ENCODE results near the gene AATF.

AATF gene

DNA sequence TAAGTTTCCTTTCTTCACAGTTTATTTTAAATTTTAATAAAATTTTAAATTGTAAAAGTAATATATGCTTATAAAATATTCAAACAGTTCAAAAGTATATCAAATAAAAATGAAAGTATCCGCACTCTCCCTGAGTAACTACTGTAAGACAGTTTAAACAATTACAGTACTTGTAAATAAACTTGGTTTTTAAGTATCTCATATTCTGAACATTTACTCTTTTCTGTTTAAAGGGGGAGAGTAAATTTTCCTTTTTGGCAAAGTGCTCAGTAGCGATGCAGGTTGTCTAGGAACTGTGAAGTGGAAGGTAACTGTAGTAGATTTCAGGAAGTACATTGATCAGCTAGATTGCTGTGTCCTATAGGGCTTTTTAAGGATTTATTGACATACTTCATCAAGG lies 28.8 kb downstream of the AATF start:
- Mint-ChIP-seq H3K4me3 (no peak overlapping the region), H3K36me3 (peaks cover 35% of the 10 kb centered on the region), H3K9me3 (no peaks in the 10 kb centered on the region), H3K4me1 (peaks cover 43% of the 10 kb centered on the region), H3K27ac (no peak overlapping the region)
- DNase-seq (ENCODE audit: low spot score in 2 of 2) (no peak), ATAC-seq (no peak)

DNA sequence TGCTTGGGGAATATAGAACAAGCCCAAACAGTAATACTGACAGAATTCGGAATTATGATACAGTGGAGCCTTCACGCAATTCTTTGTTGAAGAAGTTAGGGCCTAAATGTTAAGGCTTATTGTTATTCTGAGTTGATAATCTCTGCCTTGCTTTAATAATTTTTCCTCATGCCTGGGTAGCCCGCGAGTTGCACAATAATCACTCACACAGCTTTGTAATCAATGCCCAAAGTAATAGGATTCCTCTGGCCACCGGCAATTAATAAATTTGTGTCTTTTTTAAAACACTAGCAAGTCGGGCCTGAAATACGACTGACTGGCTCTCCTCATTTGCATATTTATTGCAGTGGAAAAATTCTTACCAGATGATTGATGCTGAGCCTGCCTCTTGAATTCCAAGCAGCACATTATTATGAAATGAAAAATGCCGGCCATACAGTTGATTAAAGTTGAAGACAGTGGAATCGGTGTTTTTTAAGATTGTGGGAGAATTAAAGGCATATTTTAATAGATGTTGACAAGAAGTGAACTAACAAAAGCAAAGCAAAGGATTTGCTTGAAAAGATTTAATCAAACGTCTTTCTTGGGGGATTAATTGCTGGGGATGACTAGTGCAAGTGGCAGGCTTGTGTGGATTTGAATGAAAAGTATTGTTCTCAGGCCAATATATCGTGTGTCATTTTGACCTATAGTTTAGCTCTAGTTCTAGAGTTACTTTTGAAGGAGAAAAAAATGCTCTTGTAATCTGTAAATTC lies 30.2 kb downstream of the AATF start:
- no peak overlapping the region for H3K27ac Mint-ChIP-seq
- DNase-seq (ENCODE audit: low spot score in 2 of 2) (no peak), ATAC-seq (no peak)
- no peaks in the 10 kb centered on the region for H3K9me3 Mint-ChIP-seq
- H3K36me3 Mint-ChIP-seq: peaks cover 35% of the 10 kb centered on the region
- no peak overlapping the region for H3K4me3 Mint-ChIP-seq
- peaks cover 37% of the 10 kb centered on the region for H3K4me1 Mint-ChIP-seq

DNA sequence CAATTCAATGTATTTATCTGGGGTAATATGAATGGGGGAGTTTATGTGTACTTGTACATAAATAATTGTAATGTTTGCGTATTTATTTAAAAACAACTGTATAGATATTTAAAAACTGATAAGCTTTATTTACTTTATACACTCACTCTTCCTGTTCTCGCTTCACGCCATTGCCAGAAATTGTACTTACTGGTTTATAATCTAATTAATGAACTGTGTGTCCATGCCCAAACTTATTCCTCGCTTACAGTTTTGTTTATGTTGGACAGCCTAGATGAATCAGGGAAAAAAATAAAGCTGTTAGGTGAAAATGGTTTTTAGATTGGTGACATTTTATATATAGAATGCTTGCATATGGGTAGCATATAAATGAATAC lies 30.8 kb downstream of the AATF start:
- no peak for DNase-seq (ENCODE audit: low spot score in 2 of 2)
- peaks cover 40% of the 10 kb centered on the region for H3K36me3 Mint-ChIP-seq
- H3K4me3 Mint-ChIP-seq: no peak overlapping the region
- ATAC-seq: no peak
- no peak overlapping the region for H3K27ac Mint-ChIP-seq
- peaks cover 42% of the 10 kb centered on the region for H3K4me1 Mint-ChIP-seq
- no peaks in the 10 kb centered on the region for H3K9me3 Mint-ChIP-seq

DNA sequence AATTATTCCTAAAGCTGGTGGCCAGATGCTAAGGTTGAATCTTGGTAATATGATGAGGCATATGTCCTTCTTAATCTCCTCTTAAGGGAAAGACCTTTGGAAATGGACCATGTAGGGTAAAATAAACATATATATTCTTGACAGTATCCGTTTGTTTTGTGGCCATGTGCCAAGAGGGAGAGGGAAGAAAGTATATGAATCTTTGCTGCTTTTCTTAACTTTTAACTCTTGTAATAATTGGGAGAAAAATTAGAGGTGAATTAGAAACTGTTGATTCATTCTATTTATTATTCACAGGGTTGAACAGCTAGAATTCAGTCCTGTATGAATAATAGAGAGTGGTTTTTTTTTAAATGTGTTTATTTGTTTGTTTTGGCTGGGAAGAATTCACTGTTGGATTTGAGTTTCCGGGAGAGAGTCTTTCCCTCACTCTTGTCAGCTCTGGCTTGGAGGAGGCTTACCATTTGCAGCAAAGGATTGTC lies 31.6 kb downstream of the AATF start:
- Mint-ChIP-seq H3K4me3 (no peak overlapping the region), H3K4me1 (peaks cover 42% of the 10 kb centered on the region), H3K9me3 (no peaks in the 10 kb centered on the region), H3K36me3 (peaks cover 45% of the 10 kb centered on the region), H3K27ac (no peak overlapping the region)
- DNase-seq (ENCODE audit: low spot score in 2 of 2): no peak
- ATAC-seq: no peak

DNA sequence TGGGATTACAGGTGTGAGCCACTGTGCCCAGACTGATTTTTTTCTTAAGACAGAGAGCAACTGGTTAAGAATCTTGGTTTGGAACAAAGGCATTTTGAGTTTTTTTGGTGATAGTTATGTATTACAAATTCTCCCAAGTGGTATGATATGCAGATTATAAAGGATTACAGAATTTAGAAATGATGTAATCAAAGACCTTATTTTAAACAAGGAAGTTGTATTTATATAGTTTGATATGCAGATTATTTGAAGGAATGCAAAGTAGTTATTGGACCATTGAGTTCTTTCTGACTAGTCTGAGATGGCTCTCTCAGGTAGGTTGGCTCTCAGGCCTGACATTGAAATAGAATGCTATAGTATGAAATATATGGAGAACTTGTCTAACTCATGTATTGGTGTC lies 34.9 kb downstream of the AATF start:
- H3K27ac Mint-ChIP-seq: no peak overlapping the region
- H3K9me3 Mint-ChIP-seq: no peaks in the 10 kb centered on the region
- ATAC-seq: no peak
- H3K4me1 Mint-ChIP-seq: peaks cover 36% of the 10 kb centered on the region
- H3K36me3 Mint-ChIP-seq: peaks cover 70% of the 10 kb centered on the region
- H3K4me3 Mint-ChIP-seq: no peak overlapping the region
- DNase-seq (ENCODE audit: low spot score in 2 of 2): no peak

DNA sequence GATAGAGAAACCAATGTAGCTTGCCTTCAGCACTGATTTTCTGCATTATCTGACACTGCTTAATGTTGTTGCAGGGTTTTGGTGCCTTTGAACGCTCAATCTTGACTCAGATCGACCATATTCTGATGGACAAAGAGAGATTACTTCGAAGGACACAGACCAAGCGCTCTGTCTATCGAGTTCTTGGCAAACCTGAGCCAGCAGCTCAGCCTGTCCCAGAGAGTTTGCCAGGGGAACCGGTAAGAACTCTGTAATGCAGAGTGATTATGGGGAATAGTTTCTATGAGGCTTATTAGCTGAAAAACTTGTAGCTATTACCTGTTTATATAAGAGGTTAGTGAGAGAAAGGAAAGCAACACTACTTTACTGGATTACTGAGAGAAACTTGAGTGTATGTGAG lies 40.4 kb downstream of the AATF start:
- H3K4me1 Mint-ChIP-seq: peaks cover 11% of the 10 kb centered on the region
- H3K4me3 Mint-ChIP-seq: no peak overlapping the region
- H3K9me3 Mint-ChIP-seq: no peaks in the 10 kb centered on the region
- ATAC-seq: no peak
- no peak overlapping the region for H3K27ac Mint-ChIP-seq
- DNase-seq (ENCODE audit: low spot score in 2 of 2): no peak
- peaks cover 95% of the 10 kb centered on the region for H3K36me3 Mint-ChIP-seq

DNA sequence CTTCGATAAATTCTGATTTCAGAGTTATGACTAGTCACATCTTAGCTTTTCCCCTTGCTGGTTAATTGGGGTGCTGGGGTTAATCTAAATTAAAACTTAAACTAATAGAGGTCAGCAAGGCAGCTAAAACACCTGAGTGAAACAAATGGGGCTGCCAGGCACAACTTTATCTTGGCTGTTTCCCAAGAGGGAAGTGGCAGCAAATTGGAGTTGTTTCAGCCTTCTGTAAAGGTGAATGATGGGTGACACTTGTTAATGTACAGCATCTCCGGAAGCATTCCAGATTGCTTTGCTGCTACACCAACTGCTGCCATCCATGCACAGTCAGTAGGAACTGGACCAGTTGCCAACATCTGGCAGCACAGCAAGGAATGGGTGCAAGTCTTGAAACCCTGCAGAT lies 43.9 kb downstream of the AATF start:
- no peak for ATAC-seq
- H3K9me3 Mint-ChIP-seq: no peaks in the 10 kb centered on the region
- H3K36me3 Mint-ChIP-seq: peaks cover 100% of the 10 kb centered on the region
- peaks cover 8% of the 10 kb centered on the region for H3K4me1 Mint-ChIP-seq
- no peak overlapping the region for H3K27ac Mint-ChIP-seq
- DNase-seq (ENCODE audit: low spot score in 2 of 2): no peak
- H3K4me3 Mint-ChIP-seq: no peak overlapping the region

DNA sequence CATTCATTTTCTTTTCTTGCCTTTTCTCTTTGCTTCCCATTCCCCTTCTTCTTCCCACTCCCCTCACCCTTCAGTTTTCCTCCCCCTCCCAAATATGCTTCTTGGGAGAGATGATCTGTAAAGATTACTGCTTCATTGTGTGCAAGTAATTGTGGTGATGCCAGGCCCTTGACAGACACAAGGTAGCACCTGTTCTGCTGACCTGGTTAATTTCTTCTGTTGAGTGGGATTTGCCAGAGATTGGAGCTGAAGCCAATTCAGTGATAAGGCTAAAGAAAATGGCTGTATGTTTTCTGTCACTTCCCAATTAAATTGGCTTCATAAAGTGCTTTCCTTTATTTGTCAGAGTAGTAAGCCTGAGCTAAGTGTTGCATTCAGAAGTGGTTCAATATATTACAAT lies 44.5 kb downstream of the AATF start:
- Mint-ChIP-seq H3K9me3 (no peaks in the 10 kb centered on the region), H3K4me3 (no peak overlapping the region), H3K4me1 (peaks cover 8% of the 10 kb centered on the region), H3K27ac (peak overlapping the region; percentile 43), H3K36me3 (peaks cover 100% of the 10 kb centered on the region)
- ATAC-seq (no peak), DNase-seq (ENCODE audit: low spot score in 2 of 2) (no peak)

DNA sequence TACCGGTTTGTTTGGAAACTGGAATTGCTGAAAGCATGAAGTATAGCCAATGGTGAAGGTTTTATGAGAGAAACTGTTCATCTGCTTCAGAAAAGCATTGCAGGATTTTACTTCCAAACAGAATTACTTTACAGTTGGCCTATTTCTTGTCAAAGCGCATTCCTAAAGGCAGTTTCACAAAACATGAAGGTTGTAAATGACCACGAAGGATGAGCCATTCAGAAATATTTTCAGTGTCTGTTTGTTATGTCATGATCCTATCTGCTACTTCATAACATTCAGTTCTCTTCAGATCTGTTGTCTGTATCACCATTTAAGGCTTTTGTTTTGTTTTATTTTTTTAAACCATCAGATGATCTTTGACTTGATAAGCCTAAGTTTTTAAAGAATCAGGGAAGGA lies 45.7 kb downstream of the AATF start:
- H3K4me3 Mint-ChIP-seq: no peak overlapping the region
- H3K4me1 Mint-ChIP-seq: peaks cover 10% of the 10 kb centered on the region
- no peak for DNase-seq (ENCODE audit: low spot score in 2 of 2)
- H3K36me3 Mint-ChIP-seq: peaks cover 94% of the 10 kb centered on the region
- peaks cover under 1% of the 10 kb centered on the region for H3K9me3 Mint-ChIP-seq
- ATAC-seq: no peak
- H3K27ac Mint-ChIP-seq: no peak overlapping the region

DNA sequence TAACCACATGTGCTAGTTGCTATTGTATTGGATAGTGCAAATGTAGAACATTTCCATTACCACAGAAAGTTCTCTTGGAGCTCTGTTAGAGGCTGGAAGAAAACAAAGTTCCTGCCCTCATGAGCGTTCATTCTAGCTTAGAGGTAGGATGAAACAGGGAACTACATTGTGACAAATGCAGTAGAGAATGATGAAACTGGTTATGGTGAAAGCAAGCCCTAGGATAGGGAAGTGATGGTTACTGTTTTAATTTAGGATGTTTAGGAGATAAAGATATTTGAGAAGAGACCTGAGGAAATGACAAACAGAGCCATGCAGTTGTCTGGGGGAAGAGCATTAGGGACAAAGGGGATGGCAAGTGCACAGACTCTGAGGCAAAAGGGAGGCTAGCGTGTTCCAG lies 50.7 kb downstream of the AATF start:
- peaks cover 9% of the 10 kb centered on the region for H3K4me1 Mint-ChIP-seq
- peaks cover 86% of the 10 kb centered on the region for H3K36me3 Mint-ChIP-seq
- H3K27ac Mint-ChIP-seq: peak overlapping the region; percentile 27
- H3K4me3 Mint-ChIP-seq: no peak overlapping the region
- no peak for ATAC-seq
- no peak for DNase-seq (ENCODE audit: low spot score in 2 of 2)
- H3K9me3 Mint-ChIP-seq: peaks cover 16% of the 10 kb centered on the region

DNA sequence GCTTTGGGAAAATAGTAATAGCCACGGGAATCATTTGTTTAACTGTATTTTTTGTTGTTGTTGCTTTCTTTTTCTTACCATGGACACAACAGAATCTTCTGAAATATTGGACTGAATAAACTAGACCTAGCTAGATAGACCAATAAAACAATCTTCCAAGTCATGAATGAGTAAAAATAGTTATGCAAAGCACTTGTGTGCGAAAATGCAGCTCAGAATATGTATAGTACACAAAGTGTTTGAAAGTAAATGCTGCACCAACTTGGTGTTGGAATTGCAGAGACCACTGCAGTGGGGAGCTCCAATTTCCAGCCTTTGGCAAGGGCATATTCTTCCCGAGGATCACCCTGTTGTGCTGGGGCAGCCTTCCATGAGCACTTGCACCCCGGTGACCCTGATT lies 68.0 kb downstream of the AATF start:
- no peak for DNase-seq (ENCODE audit: low spot score in 2 of 2)
- Mint-ChIP-seq H3K4me1 (peaks cover 10% of the 10 kb centered on the region), H3K27ac (no peak overlapping the region), H3K4me3 (no peak overlapping the region), H3K9me3 (no peaks in the 10 kb centered on the region), H3K36me3 (peaks cover 36% of the 10 kb centered on the region)
- ATAC-seq: no peak

DNA sequence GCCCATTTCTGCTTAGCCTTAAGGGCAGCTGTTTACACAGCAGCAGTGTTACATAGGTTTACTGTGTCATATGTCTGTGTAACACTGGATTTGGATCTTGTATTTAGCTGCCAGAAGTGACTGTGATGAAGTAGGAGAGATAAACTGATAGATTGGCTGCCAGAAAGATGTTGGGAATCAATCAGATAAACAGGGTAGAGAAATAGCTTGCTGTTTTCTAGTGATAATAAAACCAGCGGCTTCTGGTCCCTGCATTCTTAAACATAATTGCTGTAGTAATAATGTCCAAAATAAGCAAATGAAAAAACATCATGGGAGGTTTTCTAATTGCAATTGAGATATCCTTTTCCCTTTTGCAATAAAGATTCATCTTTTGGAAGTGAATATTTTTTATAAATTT lies 68.7 kb downstream of the AATF start:
- Mint-ChIP-seq H3K9me3 (no peaks in the 10 kb centered on the region), H3K4me3 (no peak overlapping the region), H3K36me3 (peaks cover 41% of the 10 kb centered on the region), H3K27ac (no peak overlapping the region), H3K4me1 (peaks cover 10% of the 10 kb centered on the region)
- ATAC-seq (no peak), DNase-seq (ENCODE audit: low spot score in 2 of 2) (no peak)

DNA sequence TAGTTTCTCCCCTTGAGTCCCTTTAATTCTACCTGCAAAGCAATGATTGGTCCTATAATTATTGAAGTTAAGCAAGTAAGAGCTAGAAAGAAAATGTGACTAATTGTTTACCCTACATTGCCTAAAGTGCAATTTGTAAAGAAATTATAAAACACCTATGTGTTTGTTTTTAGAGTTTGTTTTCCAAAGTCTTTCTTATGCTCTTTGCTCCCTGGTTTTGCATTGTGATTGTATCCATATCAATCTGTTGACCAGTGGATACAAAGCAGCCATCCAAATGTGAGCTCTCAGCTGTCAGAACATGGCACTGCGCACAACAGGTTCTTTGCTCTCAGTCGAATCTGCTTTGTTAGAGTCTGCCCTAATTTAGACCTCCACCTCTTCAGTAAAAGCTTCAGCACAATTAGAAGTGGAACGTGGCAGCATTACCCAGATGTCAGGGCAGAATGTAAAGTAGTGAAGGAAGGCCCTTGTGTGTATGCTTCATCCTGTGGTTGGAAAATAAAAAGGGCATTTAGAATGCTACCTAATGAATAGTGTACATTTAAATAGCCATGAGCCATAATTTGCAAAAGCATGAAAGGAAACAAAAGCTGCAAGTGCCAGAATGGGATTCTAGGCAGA lies 70.5 kb downstream of the AATF start:
- Mint-ChIP-seq H3K4me1 (peaks cover 5% of the 10 kb centered on the region), H3K36me3 (peaks cover 56% of the 10 kb centered on the region), H3K27ac (no peak overlapping the region), H3K4me3 (no peak overlapping the region), H3K9me3 (no peaks in the 10 kb centered on the region)
- DNase-seq (ENCODE audit: low spot score in 2 of 2): no peak
- no peak for ATAC-seq

DNA sequence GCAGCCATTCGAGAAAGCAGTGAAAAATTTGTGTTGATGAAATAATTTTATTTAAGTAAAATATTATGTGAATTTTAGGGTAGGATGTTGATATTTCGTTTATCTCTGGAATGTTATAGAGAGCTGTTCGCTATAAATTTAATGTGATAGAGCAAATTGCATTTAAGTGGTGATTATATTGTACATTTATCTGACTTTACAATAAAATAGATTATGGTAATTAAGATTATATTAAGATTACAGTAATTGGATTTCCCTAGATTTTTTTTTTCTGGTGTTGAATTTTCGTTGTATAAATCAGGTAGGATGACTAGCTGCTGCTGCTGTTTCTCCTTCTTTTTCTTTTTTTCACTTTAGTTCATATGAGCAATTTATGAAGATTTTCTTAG lies 71.0 kb downstream of the AATF start:
- H3K4me3 Mint-ChIP-seq: no peak overlapping the region
- no peak for DNase-seq (ENCODE audit: low spot score in 2 of 2)
- no peak overlapping the region for H3K27ac Mint-ChIP-seq
- no peak for ATAC-seq
- no peaks in the 10 kb centered on the region for H3K9me3 Mint-ChIP-seq
- peaks cover 10% of the 10 kb centered on the region for H3K4me1 Mint-ChIP-seq
- peaks cover 59% of the 10 kb centered on the region for H3K36me3 Mint-ChIP-seq

DNA sequence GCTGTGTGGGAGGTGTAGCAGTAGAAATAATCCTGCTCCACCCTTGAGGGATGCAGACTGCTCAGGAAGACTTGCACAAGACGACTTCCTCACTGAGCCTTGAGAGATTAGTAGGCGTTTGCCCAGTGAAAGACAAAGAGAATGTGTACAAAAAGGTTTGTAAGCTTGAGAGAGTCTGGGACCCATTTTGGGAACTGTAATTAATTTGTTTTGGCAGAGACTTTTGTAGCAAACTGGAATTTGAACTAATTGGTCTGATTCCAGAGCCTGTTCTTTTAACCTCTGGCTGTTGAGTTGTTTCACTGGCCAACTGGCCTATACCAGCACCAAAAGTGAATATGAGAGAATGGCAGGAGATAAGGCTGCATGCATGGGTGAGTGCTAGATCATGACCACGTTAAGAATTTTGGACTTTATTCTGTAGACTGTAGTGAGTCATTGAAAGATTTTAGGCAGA lies 75.5 kb downstream of the AATF start:
- no peak for ATAC-seq
- H3K27ac Mint-ChIP-seq: no peak overlapping the region
- H3K4me3 Mint-ChIP-seq: no peak overlapping the region
- no peak for DNase-seq (ENCODE audit: low spot score in 2 of 2)
- H3K4me1 Mint-ChIP-seq: peaks cover 30% of the 10 kb centered on the region
- peaks cover 67% of the 10 kb centered on the region for H3K36me3 Mint-ChIP-seq
- H3K9me3 Mint-ChIP-seq: no peaks in the 10 kb centered on the region

DNA sequence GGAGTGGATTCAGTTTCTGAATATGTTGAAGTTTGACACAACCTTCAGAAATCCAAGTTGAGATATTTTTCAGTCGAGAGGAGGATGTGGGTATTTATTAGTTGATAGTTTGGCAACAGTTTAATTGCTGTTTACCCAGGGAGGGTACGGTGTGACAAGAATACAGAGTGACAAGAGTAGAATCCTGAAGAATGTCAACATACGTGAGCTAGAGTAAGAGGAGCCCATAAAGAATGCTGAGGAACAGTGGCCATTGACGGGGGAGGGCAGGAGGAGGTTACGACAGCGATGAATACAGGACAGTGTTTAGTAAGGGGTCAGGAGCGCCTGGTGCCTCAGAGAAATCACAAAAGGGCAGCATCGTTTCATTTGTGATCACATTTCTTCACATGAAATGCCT lies 76.5 kb downstream of the AATF start:
- peak overlapping the region; percentile 3 for H3K4me3 Mint-ChIP-seq
- no peak for ATAC-seq
- no peak for DNase-seq (ENCODE audit: low spot score in 2 of 2)
- no peak overlapping the region for H3K27ac Mint-ChIP-seq
- H3K36me3 Mint-ChIP-seq: peaks cover 56% of the 10 kb centered on the region
- H3K4me1 Mint-ChIP-seq: peaks cover 30% of the 10 kb centered on the region
- no peaks in the 10 kb centered on the region for H3K9me3 Mint-ChIP-seq

All from stimulated activated effector memory CD8-positive, alpha-beta T cell treated with anti-CD3 and anti-CD28 coated beads, Interleukin-12 subunit alpha, Interleukin-12 subunit beta, amount 100 ng/mL, for 72 hours (primary cell).